ENCODE data around the gene TRIM71. TPM values are rescaled to one million over a fixed set of nuclear protein-coding genes. Genes with fewer than 3 reads are reported as not detected.
A peak's percentile ranks its signal among the peaks of the same experiment; 100 is the strongest.

Gene TRIM71
- polyA plus RNA-seq, 3 donors = 0.02 to 0.33 (median 0.06) TPM

GRCh38 chr3:32903953-32904352, 86.2 kb downstream of the TRIM71 start:
- H2AFZ ChIP-seq (ENCODE audit: insufficient read depth, low read depth, low read length, poor library complexity, severe bottlenecking) = no peak overlapping the region
- H3K36me3 ChIP-seq (replicated peaks in 1 of 2; ENCODE audit: control insufficient read depth in 1 of 2, insufficient read depth in 2 of 2, low read length in 2 of 2) = no peaks in the 10 kb centered on the region
- H3K9ac ChIP-seq (ENCODE audit: insufficient read depth, low read length, poor library complexity, severe bottlenecking) = no peak overlapping the region
- H3K27ac ChIP-seq (ENCODE audit: low read depth in 1 of 2, low read length in 2 of 2) = no peak overlapping the region
- no peaks in the 10 kb centered on the region for H3K79me2 ChIP-seq (ENCODE audit: insufficient read depth, low read length)
- intact Hi-C loops (cut with micrococcal nuclease) = no loop called here
- Mint-ChIP-seq H3K27me3 (ENCODE audit: low read depth in 3 of 3) (peaks cover 0 to 4% (median 1%) of the 10 kb centered on the region in 3 donors), H3K36me3 (no peaks in the 10 kb centered on the region), H3K4me1 (peaks cover 19% of the 10 kb centered on the region), H3K4me3 (no peak overlapping the region), H3K9me3 (peaks cover 0 to 7% (median 0%) of the 10 kb centered on the region in 7 donors), H3K27ac (no peak overlapping the region)
- H3K4me1 ChIP-seq (ENCODE audit: control insufficient read depth in 1 of 2, insufficient read depth in 2 of 2, low read length in 2 of 2) = peaks cover 10 to 14% of the 10 kb centered on the region in 2 donors
- no peak for DNase-seq
- H3K9me3 ChIP-seq (replicated peaks in 1 of 2; ENCODE audit: control insufficient read depth in 1 of 2, insufficient read depth in 1 of 2, low read length in 2 of 2) = no peaks in the 10 kb centered on the region
- WGBS (ENCODE audit: insufficient coverage) = 100% methylated on average over 3 of the region's 10 CpGs
- no peaks in the 10 kb centered on the region for H3K27me3 ChIP-seq (ENCODE audit: control insufficient read depth in 2 of 2, insufficient read depth in 2 of 2, low read length in 2 of 2)
- H4K20me1 ChIP-seq (ENCODE audit: insufficient read depth, low read length) = no peaks in the 10 kb centered on the region
- no peak overlapping the region for H3K4me3 ChIP-seq (replicated peaks in 1 of 3; ENCODE audit: low read depth in 2 of 3, low read length in 3 of 3)
- TF ChIP-seq, protein P1, sequence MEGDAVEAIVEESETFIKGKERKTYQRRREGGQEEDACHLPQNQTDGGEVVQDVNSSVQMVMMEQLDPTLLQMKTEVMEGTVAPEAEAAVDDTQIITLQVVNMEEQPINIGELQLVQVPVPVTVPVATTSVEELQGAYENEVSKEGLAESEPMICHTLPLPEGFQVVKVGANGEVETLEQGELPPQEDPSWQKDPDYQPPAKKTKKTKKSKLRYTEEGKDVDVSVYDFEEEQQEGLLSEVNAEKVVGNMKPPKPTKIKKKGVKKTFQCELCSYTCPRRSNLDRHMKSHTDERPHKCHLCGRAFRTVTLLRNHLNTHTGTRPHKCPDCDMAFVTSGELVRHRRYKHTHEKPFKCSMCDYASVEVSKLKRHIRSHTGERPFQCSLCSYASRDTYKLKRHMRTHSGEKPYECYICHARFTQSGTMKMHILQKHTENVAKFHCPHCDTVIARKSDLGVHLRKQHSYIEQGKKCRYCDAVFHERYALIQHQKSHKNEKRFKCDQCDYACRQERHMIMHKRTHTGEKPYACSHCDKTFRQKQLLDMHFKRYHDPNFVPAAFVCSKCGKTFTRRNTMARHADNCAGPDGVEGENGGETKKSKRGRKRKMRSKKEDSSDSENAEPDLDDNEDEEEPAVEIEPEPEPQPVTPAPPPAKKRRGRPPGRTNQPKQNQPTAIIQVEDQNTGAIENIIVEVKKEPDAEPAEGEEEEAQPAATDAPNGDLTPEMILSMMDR (IDR thresholded peaks at IDR 0.05) = no peak
- no peak overlapping the region for H3K4me2 ChIP-seq (replicated peaks; ENCODE audit: extremely low read depth, low read length, poor library complexity, severe bottlenecking)

DNA sequence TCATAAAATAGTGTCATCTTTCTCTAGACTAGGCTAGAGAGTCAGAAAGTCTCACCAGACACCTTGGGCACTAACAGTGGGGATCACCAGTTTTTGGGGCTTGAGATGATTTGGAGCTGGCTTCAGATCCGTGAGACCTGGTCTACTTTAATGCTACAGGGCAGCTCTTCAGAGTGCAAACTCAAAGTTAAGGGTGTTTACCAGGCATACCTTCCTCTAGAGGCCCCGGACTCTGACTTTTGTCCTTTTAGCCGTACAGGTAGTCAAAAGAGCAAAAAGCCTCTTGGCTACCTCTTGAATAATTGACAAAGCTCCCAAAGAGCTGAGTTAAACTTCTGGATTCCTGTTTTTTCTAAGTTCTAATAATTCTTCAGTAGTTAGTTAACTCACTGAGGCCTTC, 92.2 kb downstream of the TRIM71 start:
- H3K27ac Mint-ChIP-seq = peak overlapping the region in 1 of 7 donors; percentile 1
- Histone ChIP-seq H2AFZ (ENCODE audit: insufficient read depth, low read depth, low read length, poor library complexity, severe bottlenecking) (no peak overlapping the region), H3K9ac (ENCODE audit: insufficient read depth, low read length, poor library complexity, severe bottlenecking) (no peak overlapping the region), H3K9me3 (replicated peaks in 1 of 2; ENCODE audit: control insufficient read depth in 1 of 2, insufficient read depth in 1 of 2, low read length in 2 of 2) (no peaks in the 10 kb centered on the region), H3K27me3 (ENCODE audit: control insufficient read depth in 2 of 2, insufficient read depth in 2 of 2, low read length in 2 of 2) (no peaks in the 10 kb centered on the region), H3K79me2 (ENCODE audit: insufficient read depth, low read length) (no peaks in the 10 kb centered on the region), H3K4me1 (ENCODE audit: control insufficient read depth in 1 of 2, insufficient read depth in 2 of 2, low read length in 2 of 2) (no peaks in the 10 kb centered on the region), H3K4me3 (replicated peaks in 1 of 3; ENCODE audit: low read depth in 2 of 3, low read length in 3 of 3) (no peak overlapping the region), H3K36me3 (replicated peaks in 1 of 2; ENCODE audit: control insufficient read depth in 1 of 2, insufficient read depth in 2 of 2, low read length in 2 of 2) (no peaks in the 10 kb centered on the region), H3K27ac (ENCODE audit: low read depth in 1 of 2, low read length in 2 of 2) (no peak overlapping the region), H3K4me2 (replicated peaks; ENCODE audit: extremely low read depth, low read length, poor library complexity, severe bottlenecking) (no peak overlapping the region), H4K20me1 (ENCODE audit: insufficient read depth, low read length) (no peaks in the 10 kb centered on the region)
- H3K4me3 Mint-ChIP-seq = no peak overlapping the region
- peaks cover 1 to 6% (median 4%) of the 10 kb centered on the region in 3 donors for H3K27me3 Mint-ChIP-seq (ENCODE audit: low read depth in 3 of 3)
- no peaks in the 10 kb centered on the region for H3K36me3 Mint-ChIP-seq
- intact Hi-C loops (cut with micrococcal nuclease) = no loop called here
- WGBS (ENCODE audit: insufficient coverage) = 100% methylated on average over 2 of the region's 3 CpGs
- H3K4me1 Mint-ChIP-seq = no peaks in the 10 kb centered on the region
- peaks cover 0 to 2% (median 0%) of the 10 kb centered on the region in 7 donors for H3K9me3 Mint-ChIP-seq
- no peak for DNase-seq
- TF ChIP-seq, protein P1 (IDR thresholded peaks at IDR 0.05) = no peak

Measured in CD14-positive monocyte (primary cell).